DND-41 (cell line): ENCODE results near the gene KLHDC8A.

Experiments used
- ATAC-seq: fragments of 200-7000 bp; cut with Tn5 transposase; 3 replicates; pipeline ENCODE4 v1.9.1; 2021; ENCODE audit warnings: low read depth; ENCODE audit not compliant: insufficient read depth
- DNase-seq: peaks from one replicate; pipeline ENCODE4 v3.0.0-alpha.2; 2020
- H2AFZ ChIP-seq: 2 replicates; pipeline ENCODE4 v1.6.0; 2012; ENCODE audit warnings: low read depth, low read length
- H3K27ac ChIP-seq: 2 replicates; pipeline ENCODE4 v1.5.1; 2012; ENCODE audit warnings: low read length, inconsistent platforms
- H3K27me3 ChIP-seq: fragments of 200-600 bp; sonication (generic); 2 replicates; pipeline ENCODE4 v1.6.0; 2012; ENCODE audit warnings: low read length, mild to moderate bottlenecking, inconsistent platforms; ENCODE audit not compliant: insufficient read depth, poor library complexity
- H3K36me3 ChIP-seq: 2 replicates; pipeline ENCODE4 v1.5.1; 2012; ENCODE audit warnings: low read length, inconsistent platforms; ENCODE audit not compliant: insufficient read depth
- H3K4me1 ChIP-seq: 2 replicates; pipeline ENCODE4 v1.5.1; 2012; ENCODE audit warnings: mild to moderate bottlenecking, low read length; ENCODE audit not compliant: insufficient read depth
- H3K4me2 ChIP-seq: 2 replicates; pipeline ENCODE4 v1.6.0; 2012; ENCODE audit warnings: mild to moderate bottlenecking, moderate library complexity, low read length, inconsistent platforms; ENCODE audit not compliant: insufficient read depth
- H3K4me3 ChIP-seq, 2 experiments: fragments of 200-600 bp in 1 of 2; shearing (Covaris generic) in 1 of 2; 2 replicates each; pipeline ENCODE4 v1.5.1; 2012 to 2016; ENCODE audit warnings: inconsistent platforms in 2 of 2, low read length in 2 of 2, mild to moderate bottlenecking in 2 of 2, low read depth in 1 of 2, moderate library complexity in 1 of 2
- H3K79me2 ChIP-seq: 2 replicates; pipeline ENCODE4 v1.6.0; 2012; ENCODE audit warnings: low read length, inconsistent platforms; ENCODE audit not compliant: insufficient read depth
- H3K9ac ChIP-seq: 2 replicates; pipeline ENCODE4 v1.6.0; 2012; ENCODE audit warnings: low read depth, mild to moderate bottlenecking, inconsistent platforms, low read length, moderate library complexity
- H3K9me3 ChIP-seq: 2 replicates; pipeline ENCODE4 v1.5.1; 2012; ENCODE audit warnings: low read length, moderate library complexity, mild to moderate bottlenecking, inconsistent platforms; ENCODE audit not compliant: insufficient read depth, severe bottlenecking
- H4K20me1 ChIP-seq: 2 replicates; pipeline ENCODE4 v1.6.0; 2012; ENCODE audit warnings: low read length; ENCODE audit not compliant: insufficient read depth
- EZH2 ChIP-seq: IDR thresholded peaks from 3 replicates; pipeline ENCODE4 v1.6.1; 2012; ENCODE audit warnings: borderline replicate concordance, low read depth, mild to moderate bottlenecking, moderate library complexity, low read length, inconsistent platforms; ENCODE audit not compliant: severe bottlenecking
- TF ChIP-seq, protein P1 (sequence below): IDR thresholded peaks from 2 replicates; pipeline ENCODE4 v1.5.1; 2012; ENCODE audit warnings: borderline replicate concordance, low read length, moderate library complexity, mild to moderate bottlenecking; ENCODE audit not compliant: poor library complexity, severe bottlenecking; ENCODE audit errors: extremely low read depth

The KLHDC8A gene

DNA sequence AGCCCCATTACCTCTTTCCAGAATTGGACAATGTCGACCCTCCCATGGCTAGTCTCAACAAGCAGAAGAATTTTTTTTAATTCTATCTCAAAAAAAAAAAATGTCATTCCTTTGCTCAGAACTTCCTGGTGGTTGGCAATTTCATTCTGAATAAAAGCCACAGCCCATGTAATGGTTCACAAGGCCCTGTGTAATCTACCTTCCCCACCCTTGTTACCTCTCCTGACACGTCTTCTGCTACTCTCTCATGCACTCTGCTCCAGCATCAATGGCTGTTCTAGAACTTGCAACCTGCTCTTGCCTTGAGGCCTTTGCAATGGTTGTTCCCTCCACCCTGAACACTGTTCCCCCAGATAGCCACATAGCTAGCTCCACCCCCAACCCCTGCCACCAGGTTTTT lies 60.6 kb downstream of the KLHDC8A start:
- no peak for ATAC-seq
- DNase-seq = no peak
- H3K79me2 ChIP-seq = no peaks in the 10 kb centered on the region
- peaks cover 17% of the 10 kb centered on the region for H4K20me1 ChIP-seq
- no peaks in the 10 kb centered on the region for H3K4me1 ChIP-seq
- no peaks in the 10 kb centered on the region for H3K9me3 ChIP-seq
- no peak overlapping the region for H3K27ac ChIP-seq
- TF ChIP-seq, protein P1, sequence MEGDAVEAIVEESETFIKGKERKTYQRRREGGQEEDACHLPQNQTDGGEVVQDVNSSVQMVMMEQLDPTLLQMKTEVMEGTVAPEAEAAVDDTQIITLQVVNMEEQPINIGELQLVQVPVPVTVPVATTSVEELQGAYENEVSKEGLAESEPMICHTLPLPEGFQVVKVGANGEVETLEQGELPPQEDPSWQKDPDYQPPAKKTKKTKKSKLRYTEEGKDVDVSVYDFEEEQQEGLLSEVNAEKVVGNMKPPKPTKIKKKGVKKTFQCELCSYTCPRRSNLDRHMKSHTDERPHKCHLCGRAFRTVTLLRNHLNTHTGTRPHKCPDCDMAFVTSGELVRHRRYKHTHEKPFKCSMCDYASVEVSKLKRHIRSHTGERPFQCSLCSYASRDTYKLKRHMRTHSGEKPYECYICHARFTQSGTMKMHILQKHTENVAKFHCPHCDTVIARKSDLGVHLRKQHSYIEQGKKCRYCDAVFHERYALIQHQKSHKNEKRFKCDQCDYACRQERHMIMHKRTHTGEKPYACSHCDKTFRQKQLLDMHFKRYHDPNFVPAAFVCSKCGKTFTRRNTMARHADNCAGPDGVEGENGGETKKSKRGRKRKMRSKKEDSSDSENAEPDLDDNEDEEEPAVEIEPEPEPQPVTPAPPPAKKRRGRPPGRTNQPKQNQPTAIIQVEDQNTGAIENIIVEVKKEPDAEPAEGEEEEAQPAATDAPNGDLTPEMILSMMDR = no peak
- no peak for TF ChIP-seq EZH2
- H3K36me3 ChIP-seq = no peaks in the 10 kb centered on the region
- no peak overlapping the region for H2AFZ ChIP-seq
- H3K9ac ChIP-seq = no peak overlapping the region
- no peak overlapping the region for H3K4me3 ChIP-seq
- peaks cover 29% of the 10 kb centered on the region for H3K27me3 ChIP-seq
- no peak overlapping the region for H3K4me2 ChIP-seq

DNA sequence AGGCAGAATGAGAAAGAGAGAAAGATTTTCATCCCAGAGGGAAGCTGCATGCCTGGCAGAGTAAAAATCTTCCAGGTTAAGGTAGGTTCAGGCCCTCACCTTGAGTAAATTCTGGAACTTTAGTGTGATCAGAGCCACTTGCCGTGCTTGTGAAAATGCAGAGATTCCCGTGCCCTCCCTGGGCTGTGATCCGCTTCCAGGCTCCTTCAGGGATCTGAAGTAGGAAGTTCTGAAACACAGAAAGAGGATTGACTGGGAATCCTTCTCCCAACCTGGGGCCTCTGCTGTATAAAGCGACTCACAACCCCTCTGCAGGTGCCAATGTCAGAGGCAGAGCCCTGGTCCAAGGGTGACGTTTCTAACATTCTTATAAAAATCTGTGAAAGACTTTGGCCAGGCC lies 61.8 kb downstream of the KLHDC8A start:
- Histone ChIP-seq H3K9ac (no peak overlapping the region), H3K4me3 (no peak overlapping the region), H3K27me3 (peaks cover 29% of the 10 kb centered on the region), H4K20me1 (peaks cover 17% of the 10 kb centered on the region), H3K79me2 (no peaks in the 10 kb centered on the region), H3K4me2 (no peak overlapping the region), H3K36me3 (no peaks in the 10 kb centered on the region), H3K9me3 (no peaks in the 10 kb centered on the region), H2AFZ (no peak overlapping the region), H3K4me1 (no peaks in the 10 kb centered on the region), H3K27ac (no peak overlapping the region)
- no peak for ATAC-seq
- TF ChIP-seq, protein P1 = no peak
- TF ChIP-seq EZH2 = no peak
- DNase-seq = no peak

DNA sequence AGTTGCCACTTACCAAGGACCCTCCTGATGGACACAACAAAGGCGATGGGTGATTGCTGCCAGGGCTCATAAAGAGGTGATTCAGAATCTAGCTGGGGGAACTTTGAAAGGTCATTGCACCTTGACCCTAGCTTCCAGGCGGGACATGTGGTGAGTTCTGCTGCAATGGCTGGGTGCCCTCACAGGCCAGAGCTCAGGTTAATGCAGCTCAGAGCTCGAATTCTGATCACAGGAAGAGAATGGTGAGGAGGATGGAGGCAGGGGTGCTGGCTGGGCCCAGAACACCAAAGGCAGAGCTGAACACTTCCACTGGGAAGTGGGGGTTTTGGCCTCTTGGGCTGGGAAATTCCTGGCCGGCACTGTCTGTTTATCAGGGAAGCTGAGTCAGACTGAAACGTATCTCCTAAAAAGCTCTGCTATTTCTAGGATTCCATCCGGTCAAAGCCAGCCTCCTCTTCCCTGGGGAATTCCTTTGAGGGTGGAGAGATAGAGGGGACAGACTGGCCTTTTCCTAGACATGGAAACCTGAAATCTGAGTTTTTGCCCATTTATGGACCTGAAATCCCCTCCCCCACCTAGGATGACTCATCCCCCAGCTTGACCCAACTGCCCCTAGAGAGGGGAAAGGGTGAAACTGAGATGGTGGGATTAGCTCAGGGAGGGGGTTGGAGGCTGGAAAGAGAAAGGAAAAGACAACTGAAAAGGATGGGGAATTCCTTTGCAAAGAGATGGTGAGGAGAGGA lies 62.4 kb downstream of the KLHDC8A start:
- Histone ChIP-seq H3K27me3 (peaks cover 29% of the 10 kb centered on the region), H2AFZ (no peak overlapping the region), H3K4me2 (no peak overlapping the region), H3K27ac (no peak overlapping the region), H3K4me3 (no peak overlapping the region), H3K9ac (no peak overlapping the region), H4K20me1 (peaks cover 17% of the 10 kb centered on the region), H3K79me2 (no peaks in the 10 kb centered on the region), H3K9me3 (no peaks in the 10 kb centered on the region), H3K36me3 (no peaks in the 10 kb centered on the region), H3K4me1 (no peaks in the 10 kb centered on the region)
- ATAC-seq (no peak), DNase-seq (no peak)
- TF ChIP-seq, protein P1 = no peak
- no peak for TF ChIP-seq EZH2
